HepG2 (cell line): ENCODE results near the gene MAP3K20. TPM values are rescaled to one million over a fixed set of nuclear protein-coding genes. Genes with fewer than 3 reads are reported as not detected.

Experiments
- MBD4 ChIP-seq: IDR thresholded peaks from 2 replicates; pipeline ENCODE4 v1.6.1; 2012; ENCODE audit warnings: low read length, inconsistent platforms, borderline replicate concordance
- NR2F1 ChIP-seq, 2 experiments: fragments of 450-650 bp in 1 of 2; formaldehyde crosslinking in 1 of 2; IDR thresholded peaks; 2 replicates each; pipeline versions ENCODE4 v1.5.0 to v1.6.1; 2016 to 2020; ENCODE audit warnings: mild to moderate bottlenecking in 1 of 2, missing compliant biosample characterization in 1 of 2, missing genetic modification reagents in 1 of 2, moderate library complexity in 1 of 2
- PHB2 ChIP-seq: fragments of 450-650 bp; IDR thresholded peaks from 2 replicates; pipeline ENCODE4 v1.6.1; 2018; ENCODE audit not compliant: partially characterized antibody
- PRDM4 ChIP-seq: sonication (generic); formaldehyde crosslinking; IDR thresholded peaks from 2 replicates; pipeline ENCODE4 v1.9.0; 2021; ENCODE audit warnings: missing genetic modification reagents, borderline replicate concordance
- SMAD1 ChIP-seq: sonication (generic); formaldehyde crosslinking; IDR thresholded peaks from 2 replicates; pipeline ENCODE4 v1.4.0; 2020; ENCODE audit warnings: missing genetic modification reagents, low read depth, mild to moderate bottlenecking, borderline replicate concordance
- SOX5 ChIP-seq: IDR thresholded peaks from 2 replicates; pipeline ENCODE4 v1.6.1; 2016; ENCODE audit warnings: borderline replicate concordance
- SOX6 ChIP-seq, 2 experiments: fragments of 450-650 bp in 1 of 2; sonication (generic) in 1 of 2; formaldehyde crosslinking in 1 of 2; IDR thresholded peaks; 2 replicates each; pipeline versions ENCODE4 v1.4.0 to v1.6.1; 2017 to 2020; ENCODE audit warnings: antibody characterized with exemption in 1 of 2, mild to moderate bottlenecking in 1 of 2, missing genetic modification reagents in 1 of 2
- SPEN ChIP-seq: sonication (generic); formaldehyde crosslinking; IDR thresholded peaks from 2 replicates; pipeline ENCODE4 v1.5.1; 2020; ENCODE audit warnings: low read depth, mild to moderate bottlenecking, missing genetic modification reagents
- ZFX ChIP-seq: sonication (generic); formaldehyde crosslinking; IDR thresholded peaks from 2 replicates; pipeline ENCODE4 v1.4.0; 2020; ENCODE audit warnings: mild to moderate bottlenecking, low read depth, missing genetic modification reagents, moderate library complexity
- ZMAT3 ChIP-seq: sonication (generic); formaldehyde crosslinking; conservative IDR thresholded peaks from 2 replicates; pipeline ENCODE4 v1.7.0; 2021; ENCODE audit warnings: missing genetic modification reagents
- ZNF224 ChIP-seq: sonication (generic); formaldehyde crosslinking; IDR thresholded peaks from 2 replicates; pipeline ENCODE4 v1.5.0; 2020; ENCODE audit warnings: mild to moderate bottlenecking, missing genetic modification reagents
- ZNF30 ChIP-seq: sonication (generic); formaldehyde crosslinking; IDR thresholded peaks from 2 replicates; pipeline ENCODE4 v1.5.0; 2020; ENCODE audit warnings: mild to moderate bottlenecking, missing genetic modification reagents
- ZNF317 ChIP-seq: sonication (generic); formaldehyde crosslinking; IDR thresholded peaks from 2 replicates; pipeline ENCODE4 v1.5.0; 2020; ENCODE audit warnings: mild to moderate bottlenecking, missing genetic modification reagents
- ZNF562 ChIP-seq: sonication (generic); formaldehyde crosslinking; IDR thresholded peaks from 2 replicates; pipeline ENCODE4 v1.8.0; 2022; ENCODE audit warnings: missing genetic modification reagents, borderline replicate concordance
- ZNF670 ChIP-seq: sonication (generic); formaldehyde crosslinking; IDR thresholded peaks from 2 replicates; pipeline ENCODE4 v1.8.0; 2022; ENCODE audit warnings: mild to moderate bottlenecking, missing genetic modification reagents, borderline replicate concordance
- ZNF709 ChIP-seq: sonication (generic); formaldehyde crosslinking; IDR thresholded peaks from 2 replicates; pipeline ENCODE4 v1.5.0; 2020; ENCODE audit warnings: mild to moderate bottlenecking, missing genetic modification reagents
- ZNF773 ChIP-seq: sonication (generic); formaldehyde crosslinking; IDR thresholded peaks from 2 replicates; pipeline ENCODE4 v1.4.0; 2020; ENCODE audit warnings: missing genetic modification reagents, borderline replicate concordance
- ZSCAN21 ChIP-seq: sonication (generic); formaldehyde crosslinking; IDR thresholded peaks from 2 replicates; pipeline ENCODE4 v1.8.0; 2022; ENCODE audit warnings: mild to moderate bottlenecking, missing genetic modification reagents, moderate library complexity, borderline replicate concordance
- polyA plus RNA-seq, 8 experiments: library from polyadenylated mRNA; depleted of rRNA in 3 of 8; stranded (reverse) in 7 of 8; unstranded in 1 of 8; fragments of >200 nt; fragmentation: Illumina TruSeq in 4 of 8; extraction: Trizol in 4 of 8; gene quantifications; 2 replicates each; pipeline versions ENCODE4 v1.2.1 to v1.2.3, GENCODE V29; 2011 to 2016; ENCODE audit warnings: low read depth in 4 of 8, missing spikeins in 1 of 8, mixed read lengths in 1 of 8; ENCODE audit not compliant: insufficient read depth in 1 of 8
- total RNA-seq, 5 experiments: library from RNA; depleted of rRNA; stranded (reverse); fragments of >200 nt; fragmentation: Illumina TruSeq; extraction: Trizol; gene quantifications; 2 replicates each; pipeline ENCODE4 v1.2.3, GENCODE V29; 2016; ENCODE audit warnings: low read depth in 1 of 5
- TF ChIP-seq, protein P1 (sequence below): sonication (generic); formaldehyde crosslinking; IDR thresholded peaks from 2 replicates; pipeline ENCODE4 v1.4.0; 2020; ENCODE audit warnings: missing genetic modification reagents
- TF ChIP-seq, protein P2 (sequence below): sonication (generic); formaldehyde crosslinking; IDR thresholded peaks from 2 replicates; pipeline ENCODE4 v1.4.0; 2020; ENCODE audit warnings: missing genetic modification reagents
- TF ChIP-seq, protein P3 (sequence below): sonication (generic); formaldehyde crosslinking; IDR thresholded peaks from 2 replicates; pipeline ENCODE4 v1.4.0; 2020; ENCODE audit warnings: missing genetic modification reagents

MAP3K20 gene
- total and polyA plus RNA-seq, 2 of the 13 experiments (the other 11 are each of a cell fraction or from before 2014, with no cell fraction given): 5.2 to 13.5 TPM

- no peak for TF ChIP-seq ZNF773 (CRISPR knock-in tag)
- no peak for TF ChIP-seq SOX6 (IDR thresholded peaks at IDR 0.05)
- peak; percentile 87 for TF ChIP-seq SOX6 (CRISPR knock-in tag; IDR thresholded peaks at IDR 0.05)
- no peak for TF ChIP-seq ZNF709
- peak in 1 of 2 experiments; percentile 55; a peak in 1 of 4 replicates for TF ChIP-seq NR2F1 (CRISPR knock-in tag; IDR thresholded peaks at IDR 0.05)
- no peak for TF ChIP-seq SMAD1 (CRISPR knock-in tag)
- TF ChIP-seq ZMAT3: no peak
- TF ChIP-seq ZNF30 (CRISPR knock-in tag): no peak
- peak; percentile 88 for TF ChIP-seq SOX5 (CRISPR knock-in tag)
- no peak; the same call in 1 of the 2 replicates for TF ChIP-seq ZNF670 (CRISPR knock-in tag)
- no peak for TF ChIP-seq SPEN (CRISPR knock-in tag)
- no peak for TF ChIP-seq ZSCAN21 (CRISPR knock-in tag)
- TF ChIP-seq ZNF317 (CRISPR knock-in tag): no peak
- peak; percentile 57; the same call in 1 of the 2 replicates for TF ChIP-seq MBD4
- no peak for TF ChIP-seq ZNF562 (CRISPR knock-in tag)
- no peak for TF ChIP-seq PRDM4 (CRISPR knock-in tag)
- TF ChIP-seq, protein P1, sequence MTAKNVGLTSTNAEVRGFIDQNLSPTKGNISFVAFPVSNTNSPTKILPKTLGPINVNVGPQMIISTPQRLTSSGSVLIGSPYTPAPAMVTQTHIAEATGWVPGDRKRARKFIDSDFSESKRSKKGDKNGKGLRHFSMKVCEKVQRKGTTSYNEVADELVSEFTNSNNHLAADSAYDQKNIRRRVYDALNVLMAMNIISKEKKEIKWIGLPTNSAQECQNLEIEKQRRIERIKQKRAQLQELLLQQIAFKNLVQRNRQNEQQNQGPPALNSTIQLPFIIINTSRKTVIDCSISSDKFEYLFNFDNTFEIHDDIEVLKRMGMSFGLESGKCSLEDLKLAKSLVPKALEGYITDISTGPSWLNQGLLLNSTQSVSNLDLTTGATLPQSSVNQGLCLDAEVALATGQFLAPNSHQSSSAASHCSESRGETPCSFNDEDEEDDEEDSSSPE: no peak
- TF ChIP-seq, protein P2, sequence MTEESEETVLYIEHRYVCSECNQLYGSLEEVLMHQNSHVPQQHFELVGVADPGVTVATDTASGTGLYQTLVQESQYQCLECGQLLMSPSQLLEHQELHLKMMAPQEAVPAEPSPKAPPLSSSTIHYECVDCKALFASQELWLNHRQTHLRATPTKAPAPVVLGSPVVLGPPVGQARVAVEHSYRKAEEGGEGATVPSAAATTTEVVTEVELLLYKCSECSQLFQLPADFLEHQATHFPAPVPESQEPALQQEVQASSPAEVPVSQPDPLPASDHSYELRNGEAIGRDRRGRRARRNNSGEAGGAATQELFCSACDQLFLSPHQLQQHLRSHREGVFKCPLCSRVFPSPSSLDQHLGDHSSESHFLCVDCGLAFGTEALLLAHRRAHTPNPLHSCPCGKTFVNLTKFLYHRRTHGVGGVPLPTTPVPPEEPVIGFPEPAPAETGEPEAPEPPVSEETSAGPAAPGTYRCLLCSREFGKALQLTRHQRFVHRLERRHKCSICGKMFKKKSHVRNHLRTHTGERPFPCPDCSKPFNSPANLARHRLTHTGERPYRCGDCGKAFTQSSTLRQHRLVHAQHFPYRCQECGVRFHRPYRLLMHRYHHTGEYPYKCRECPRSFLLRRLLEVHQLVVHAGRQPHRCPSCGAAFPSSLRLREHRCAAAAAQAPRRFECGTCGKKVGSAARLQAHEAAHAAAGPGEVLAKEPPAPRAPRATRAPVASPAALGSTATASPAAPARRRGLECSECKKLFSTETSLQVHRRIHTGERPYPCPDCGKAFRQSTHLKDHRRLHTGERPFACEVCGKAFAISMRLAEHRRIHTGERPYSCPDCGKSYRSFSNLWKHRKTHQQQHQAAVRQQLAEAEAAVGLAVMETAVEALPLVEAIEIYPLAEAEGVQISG (CRISPR knock-in tag): no peak
- TF ChIP-seq PHB2: no peak
- no peak for TF ChIP-seq ZFX (CRISPR knock-in tag)
- TF ChIP-seq, protein P3, sequence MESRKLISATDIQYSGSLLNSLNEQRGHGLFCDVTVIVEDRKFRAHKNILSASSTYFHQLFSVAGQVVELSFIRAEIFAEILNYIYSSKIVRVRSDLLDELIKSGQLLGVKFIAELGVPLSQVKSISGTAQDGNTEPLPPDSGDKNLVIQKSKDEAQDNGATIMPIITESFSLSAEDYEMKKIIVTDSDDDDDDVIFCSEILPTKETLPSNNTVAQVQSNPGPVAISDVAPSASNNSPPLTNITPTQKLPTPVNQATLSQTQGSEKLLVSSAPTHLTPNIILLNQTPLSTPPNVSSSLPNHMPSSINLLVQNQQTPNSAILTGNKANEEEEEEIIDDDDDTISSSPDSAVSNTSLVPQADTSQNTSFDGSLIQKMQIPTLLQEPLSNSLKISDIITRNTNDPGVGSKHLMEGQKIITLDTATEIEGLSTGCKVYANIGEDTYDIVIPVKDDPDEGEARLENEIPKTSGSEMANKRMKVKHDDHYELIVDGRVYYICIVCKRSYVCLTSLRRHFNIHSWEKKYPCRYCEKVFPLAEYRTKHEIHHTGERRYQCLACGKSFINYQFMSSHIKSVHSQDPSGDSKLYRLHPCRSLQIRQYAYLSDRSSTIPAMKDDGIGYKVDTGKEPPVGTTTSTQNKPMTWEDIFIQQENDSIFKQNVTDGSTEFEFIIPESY (CRISPR knock-in tag): no peak
- peak; percentile 99; the same call in 1 of the 2 replicates for TF ChIP-seq ZNF224 (CRISPR knock-in tag)
Observed at GRCh38 chr2:173048897-173049661, 26.6 kb upstream of the MAP3K20 start (continued).
